Sigmoid colon (tissue), 7 donors: ENCODE results near the gene MAP3K6. TPM values are rescaled to one million over a fixed set of nuclear protein-coding genes. Genes with fewer than 3 reads are reported as not detected.

Experiments used
- DNase-seq: peaks from one replicate; pipeline ENCODE4 v3.0.0-alpha.2; 2019
- H3K27ac ChIP-seq, 4 donors: fragments of 200-600 bp; sonication (generic); one replicate each; pipeline ENCODE4 v1.5.1; 2016 to 2019; ENCODE audit warnings: mild to moderate bottlenecking in 1 of 4
- H3K27me3 ChIP-seq, 3 donors: fragments of 200-600 bp; sonication (generic); one replicate each; pipeline ENCODE4 v1.5.1; 2019; ENCODE audit warnings: mild to moderate bottlenecking in 1 of 3
- H3K36me3 ChIP-seq, 4 donors: fragments of 200-600 bp; sonication (generic); one replicate each; pipeline ENCODE4 v1.5.1; 2016 to 2019
- H3K4me1 ChIP-seq, 4 donors: fragments of 200-600 bp; sonication (generic); one replicate each; pipeline ENCODE4 v1.5.1; 2017 to 2019
- H3K4me3 ChIP-seq, 4 donors: fragments of 200-600 bp; sonication (generic); one replicate each; pipeline ENCODE4 v1.5.1; 2017 to 2019; ENCODE audit warnings: mild to moderate bottlenecking in 2 of 4, moderate library complexity in 1 of 4
- H3K9me3 ChIP-seq, 4 donors: fragments of 200-600 bp in 3 of 4; sonication (generic) in 3 of 4; one replicate each; pipeline versions ENCODE4 v1.5.1 to v1.6.1; 2013 to 2019
- CTCF ChIP-seq, 4 experiments: fragments of 450-650 bp in 3 of 4; fragments of 200-600 bp in 1 of 4; IDR thresholded peaks; one replicate each; pipeline ENCODE4 v1.5.1; 2016 to 2019; ENCODE audit warnings: antibody characterized with exemption in 4 of 4, mild to moderate bottlenecking in 3 of 4, moderate library complexity in 2 of 4
- EP300 ChIP-seq, 4 donors: sonication (generic); formaldehyde crosslinking; IDR thresholded peaks; one replicate each; pipeline ENCODE4 v1.6.1; 2017; ENCODE audit warnings: antibody characterized with exemption in 4 of 4
- POLR2A ChIP-seq, 2 donors: fragments of 450-650 bp; IDR thresholded peaks; one replicate each; pipeline ENCODE4 v1.6.1; 2016; ENCODE audit warnings: antibody characterized with exemption in 2 of 2, mild to moderate bottlenecking in 2 of 2, moderate library complexity in 2 of 2
- POLR2AphosphoS5 ChIP-seq, 4 donors: sonication (generic); formaldehyde crosslinking; IDR thresholded peaks; one replicate each; pipeline ENCODE4 v1.6.1; 2017; ENCODE audit warnings: antibody characterized with exemption in 4 of 4
- WGBS, 2 donors: extraction: QIAGEN DNeasy Blood & Tissue Kit; methylation state at CpG; one replicate each; pipeline ENCODE4 v1.1.7; 2013; 5-methylcytosine and 5-hydroxymethylcytosine counted together
- intact Hi-C: fragments of 100-400 bp; cut with DNase I; formaldehyde crosslinking; loops from one replicate; pipeline ENCODE4 v1.15.1; 2023
- polyA plus RNA-seq, 3 donors: library from polyadenylated mRNA; stranded (reverse); fragments of 200-250 nt; gene quantifications; one replicate each; pipeline ENCODE4 v1.2.3, GENCODE V29; 2013
- total RNA-seq, 4 donors: library from RNA; depleted of rRNA; stranded (reverse); fragments of >200 nt; gene quantifications; one replicate each; pipeline ENCODE4 v1.1.0, GENCODE V29; 2016
- donor health status: healthy with polysubstance abuse.
- donor health status: Bipolar disorder and iron deficiency.
- donor health status: healthy.

The MAP3K6 gene
- total and polyA plus RNA-seq, 7 donors: 3.7 to 50.4 (median 21.2) TPM

GRCh38 chr1:27346991-27347624, 19.7 kb downstream of the MAP3K6 start:
- no peak for DNase-seq
- no peak for TF ChIP-seq POLR2AphosphoS5 (IDR thresholded peaks at IDR 0.05)
- no peak for TF ChIP-seq CTCF (IDR thresholded peaks at IDR 0.05)
- TF ChIP-seq POLR2A (IDR thresholded peaks at IDR 0.05): no peak
- Histone ChIP-seq H3K36me3 (no peaks in the 10 kb centered on the region), H3K27ac (no peak overlapping the region), H3K27me3 (peaks cover 16 to 46% (median 32%) of the 10 kb centered on the region in 3 donors), H3K4me3 (no peak overlapping the region), H3K9me3 (no peaks in the 10 kb centered on the region), H3K4me1 (peaks cover 0 to 26% (median 25%) of the 10 kb centered on the region in 4 donors)
- 83 to 89% methylated on average over 14 of the region's 14 CpGs for WGBS, 2 donors
- intact Hi-C loops: no loop called here

DNA sequence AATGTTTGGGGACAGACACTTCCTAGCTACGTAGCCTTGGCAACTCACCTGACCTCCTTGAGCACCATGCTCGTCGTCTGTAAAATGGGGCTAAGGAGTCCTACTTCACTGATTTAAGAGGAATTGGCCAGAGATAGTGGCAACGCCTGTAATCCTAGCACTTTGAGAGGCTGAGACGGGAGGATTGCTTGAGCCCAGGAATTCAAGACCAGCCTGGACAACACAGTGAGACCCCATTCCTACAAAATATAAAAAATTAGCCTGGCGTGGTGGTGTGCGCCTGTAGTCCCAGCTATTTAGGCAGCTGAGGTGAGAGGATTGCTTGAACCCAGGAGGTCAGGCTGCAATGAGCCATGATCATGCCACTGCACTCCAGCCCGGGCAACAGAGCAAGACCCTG, 20.4 kb downstream of the MAP3K6 start:
- Histone ChIP-seq H3K9me3 (no peaks in the 10 kb centered on the region), H3K27me3 (peaks cover 16 to 45% (median 32%) of the 10 kb centered on the region in 3 donors), H3K4me3 (no peak overlapping the region), H3K4me1 (peaks cover 0 to 25% (median 24%) of the 10 kb centered on the region in 4 donors), H3K36me3 (no peaks in the 10 kb centered on the region), H3K27ac (no peak overlapping the region)
- DNase-seq: no peak
- 94 to 95% methylated on average over 8 of the region's 8 CpGs for WGBS, 2 donors
- intact Hi-C loops: no loop called here
- TF ChIP-seq EP300 (IDR thresholded peaks at IDR 0.05): no peak
- no peak for TF ChIP-seq POLR2AphosphoS5 (IDR thresholded peaks at IDR 0.05)
- TF ChIP-seq CTCF (IDR thresholded peaks at IDR 0.05): no peak
- no peak for TF ChIP-seq POLR2A (IDR thresholded peaks at IDR 0.05)

DNA sequence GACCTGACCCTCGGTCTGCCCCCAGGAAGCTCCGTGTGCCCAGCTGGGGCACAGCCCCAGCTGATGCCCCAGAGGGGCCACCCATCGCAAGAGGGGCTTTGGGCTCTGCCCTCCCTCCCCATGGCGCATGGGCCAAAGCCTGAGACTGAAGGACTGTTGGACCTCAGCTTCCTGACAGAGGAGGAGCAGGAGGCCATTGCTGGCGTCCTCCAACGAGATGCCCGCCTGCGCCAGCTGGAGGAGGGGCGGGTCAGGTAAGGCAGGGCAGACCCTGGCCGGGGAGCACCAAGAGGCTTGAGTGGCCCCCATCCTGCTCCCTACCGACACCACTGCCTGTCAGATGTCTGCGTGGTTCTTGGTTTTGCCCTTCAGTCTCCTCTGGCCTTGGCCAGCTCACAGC, 21.5 kb downstream of the MAP3K6 start:
- TF ChIP-seq EP300 (IDR thresholded peaks at IDR 0.05) (no peak), POLR2A (IDR thresholded peaks at IDR 0.05) (no peak), CTCF (IDR thresholded peaks at IDR 0.05) (no peak), POLR2AphosphoS5 (IDR thresholded peaks at IDR 0.05) (no peak)
- Histone ChIP-seq H3K9me3 (no peaks in the 10 kb centered on the region), H3K36me3 (no peaks in the 10 kb centered on the region), H3K27ac (no peak overlapping the region), H3K4me1 (peaks cover 0 to 14% (median 13%) of the 10 kb centered on the region in 4 donors), H3K27me3 (peaks cover 12 to 34% (median 27%) of the 10 kb centered on the region in 3 donors), H3K4me3 (no peak overlapping the region)
- WGBS, 2 donors: 92 to 94% methylated on average over 12 of the region's 12 CpGs
- intact Hi-C loops: no loop called here
- no peak for DNase-seq

DNA sequence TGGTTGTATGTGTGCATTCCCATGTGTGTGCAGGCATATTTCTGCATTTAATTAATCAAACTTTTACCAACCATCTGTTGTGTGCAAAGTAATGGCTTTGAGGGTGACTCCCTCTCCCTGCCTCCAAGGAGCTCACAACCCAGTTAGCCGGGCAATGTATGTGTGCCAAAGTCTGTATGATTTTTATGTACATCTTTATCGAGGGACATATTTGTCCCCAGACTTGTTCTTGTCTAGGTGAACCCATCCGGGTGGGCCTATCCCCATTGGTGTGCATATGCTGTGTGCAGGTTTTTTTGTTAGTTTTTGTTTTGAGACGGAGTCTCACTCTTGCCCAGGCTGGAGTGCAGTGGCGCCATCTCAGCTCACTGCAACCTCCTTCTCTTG, 23.1 kb downstream of the MAP3K6 start:
- H3K4me1 ChIP-seq: no peaks in the 10 kb centered on the region

More for the DNA sequence above, 23.1 kb downstream of the MAP3K6 start:
- no peak overlapping the region for H3K27ac ChIP-seq
- intact Hi-C loops: no loop called here
- TF ChIP-seq EP300 (IDR thresholded peaks at IDR 0.05): no peak
- TF ChIP-seq CTCF (IDR thresholded peaks at IDR 0.05): no peak
- no peak for TF ChIP-seq POLR2AphosphoS5 (IDR thresholded peaks at IDR 0.05)
- TF ChIP-seq POLR2A (IDR thresholded peaks at IDR 0.05): no peak
- WGBS, 2 donors: 59 to 66% methylated on average over 5 of the region's 5 CpGs
- no peak overlapping the region for H3K4me3 ChIP-seq
- no peaks in the 10 kb centered on the region for H3K9me3 ChIP-seq
- H3K36me3 ChIP-seq: peaks cover 0 to 2% (median 0%) of the 10 kb centered on the region in 4 donors
- peaks cover 0 to 18% (median 12%) of the 10 kb centered on the region in 3 donors for H3K27me3 ChIP-seq
- DNase-seq: no peak
